ENCODE results near the gene PRSS22. TPM values are rescaled to one million over a fixed set of nuclear protein-coding genes. Genes with fewer than 3 reads are reported as not detected.

The PRSS22 gene
- total RNA-seq, 1 donor from 2014 or later: not detected

DNA sequence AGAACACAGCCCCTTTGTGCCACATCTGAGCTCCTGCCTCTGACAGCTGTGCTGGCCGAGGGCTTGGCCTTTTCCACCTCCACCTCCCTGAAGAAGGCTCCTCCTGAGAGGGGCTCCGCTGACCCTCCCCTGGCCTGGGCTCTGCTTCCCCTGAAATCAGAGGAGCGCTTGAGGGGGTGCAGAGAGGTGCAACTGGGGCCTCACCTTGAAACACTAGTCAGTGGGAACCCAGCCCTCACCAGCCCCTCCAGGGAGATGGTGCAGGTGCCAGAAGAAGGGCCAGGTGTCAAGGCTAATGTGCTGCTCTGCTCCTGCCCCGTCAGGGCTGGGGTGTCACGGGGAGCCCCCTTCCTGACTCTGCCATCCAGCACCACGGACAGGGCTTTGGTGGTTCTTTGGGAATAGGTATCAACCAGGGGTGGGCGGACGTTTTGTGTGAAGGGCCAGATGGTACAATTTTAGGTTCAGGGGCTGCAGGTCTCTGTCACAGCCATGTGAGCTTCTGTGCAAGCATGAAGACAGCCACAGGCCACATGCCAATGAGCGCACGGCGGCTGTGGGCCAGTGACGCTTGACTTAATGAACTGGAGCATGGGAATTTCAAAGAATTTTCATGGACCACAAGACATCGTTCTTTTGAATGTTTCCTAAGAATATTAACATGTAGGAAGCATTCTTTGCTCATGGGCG, 30.0 kb downstream of the PRSS22 start:
- no peak for DNase-seq

DNA sequence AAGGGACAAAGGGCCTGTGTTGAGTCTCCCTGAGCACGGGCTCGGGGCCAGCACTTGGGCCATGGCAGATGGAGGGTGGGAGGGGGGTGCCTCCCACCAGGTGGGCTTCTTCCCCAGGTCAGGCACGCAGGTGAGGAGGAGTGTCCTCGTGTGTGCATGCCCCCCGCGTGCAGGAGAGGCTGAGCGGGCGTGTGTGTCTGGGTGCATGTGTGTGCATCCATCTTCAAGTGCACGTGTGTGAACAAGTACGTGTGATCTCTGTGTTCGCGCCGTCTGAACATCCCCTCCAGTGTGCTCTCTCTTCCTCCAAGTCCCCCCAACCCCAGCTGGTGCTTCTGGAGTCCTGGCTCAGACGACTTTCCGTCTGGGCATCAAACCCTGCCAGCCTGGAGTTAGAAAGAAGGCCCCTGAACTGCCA, 30.6 kb downstream of the PRSS22 start:
- DNase-seq: no peak

DNA sequence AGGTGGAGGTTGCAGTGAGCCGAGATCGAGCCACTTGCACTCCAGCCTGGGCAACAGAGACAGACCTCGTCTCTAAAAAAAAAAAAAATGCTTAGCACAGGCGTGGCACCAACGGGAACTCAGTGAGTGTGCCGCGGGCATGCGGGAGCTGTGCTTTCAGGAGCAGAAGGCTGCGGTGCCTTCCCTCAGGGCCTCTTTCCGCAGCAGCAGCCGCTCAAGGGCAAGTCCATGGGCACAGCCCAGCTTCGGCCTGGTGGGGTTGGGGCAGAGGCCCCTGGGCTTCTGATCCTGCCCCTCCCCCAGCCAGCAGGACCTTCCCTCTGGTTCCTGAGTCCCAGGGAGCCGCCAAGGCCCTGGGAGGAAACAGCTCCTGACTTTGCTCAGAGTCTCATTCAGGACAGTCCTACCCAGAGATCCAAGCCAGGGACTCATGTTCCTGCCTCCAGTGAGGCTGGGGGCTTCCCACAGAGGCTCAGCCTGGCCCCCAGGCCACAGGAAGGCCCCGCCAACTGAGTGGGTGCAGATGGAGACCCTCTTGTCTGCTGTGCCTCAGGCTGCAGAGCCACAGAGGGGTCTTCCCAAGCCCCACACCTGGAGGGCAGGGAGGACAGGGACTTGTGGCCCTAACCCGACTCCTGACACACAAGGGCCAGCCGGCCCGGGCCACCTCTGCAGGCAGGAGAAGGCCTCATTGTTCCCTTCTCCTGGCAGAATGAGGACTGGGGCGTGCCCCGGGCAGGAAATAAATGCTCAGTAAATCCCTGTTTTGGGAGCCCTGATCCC, 31.2 kb downstream of the PRSS22 start:
- no peak for DNase-seq

DNA sequence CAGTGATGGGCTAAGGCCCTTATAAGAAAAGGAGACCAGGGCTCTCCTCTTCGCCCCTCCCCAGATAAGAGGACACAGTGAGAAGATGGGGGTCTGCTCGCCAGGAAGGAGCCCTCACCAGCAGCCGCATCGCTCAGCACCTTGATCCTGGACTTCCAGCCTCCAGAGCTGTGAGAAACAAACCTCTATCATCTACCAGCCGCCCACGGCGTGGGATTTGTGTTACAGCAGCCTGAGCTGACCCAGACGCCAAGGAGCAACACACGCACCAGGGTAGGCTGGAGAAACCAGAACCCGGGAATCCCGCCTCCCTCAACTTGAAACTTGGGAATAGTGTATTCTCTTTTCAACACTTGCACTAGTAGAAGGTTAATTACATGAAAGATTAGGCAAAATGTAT, 32.1 kb downstream of the PRSS22 start:
- no peak for DNase-seq

DNA sequence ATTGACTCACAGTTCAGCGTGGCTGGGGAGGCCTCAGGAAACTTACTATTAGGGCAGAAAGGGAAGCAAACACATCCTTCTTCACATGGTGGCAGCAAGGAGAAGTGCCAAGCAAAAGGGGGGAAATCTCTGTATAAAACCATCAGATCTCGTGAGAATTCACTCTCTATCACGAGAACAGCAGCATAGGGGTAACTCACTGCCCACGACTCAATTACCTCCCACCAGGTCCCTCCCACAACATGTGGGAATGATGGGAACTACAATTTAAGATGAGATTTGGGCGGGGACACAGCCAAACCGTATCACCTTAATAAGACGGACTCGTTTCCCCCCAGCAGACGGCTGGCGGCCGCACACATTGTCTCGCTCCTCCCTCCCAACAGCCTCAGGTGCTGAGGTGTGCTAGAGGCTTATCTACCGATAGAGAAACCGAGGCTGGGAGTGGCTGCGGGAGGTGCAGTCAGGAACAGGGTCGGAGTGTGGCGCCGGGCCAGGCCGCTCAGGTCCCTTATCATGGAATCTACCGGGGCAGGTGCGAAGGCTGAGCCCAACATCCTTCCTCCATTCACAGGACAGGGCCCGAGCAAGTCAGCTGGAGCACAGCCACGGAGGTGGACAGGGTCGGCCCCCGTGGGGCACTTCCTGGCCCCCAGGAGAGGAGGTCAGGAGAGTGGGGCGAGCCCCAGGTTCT, 32.8 kb downstream of the PRSS22 start:
- DNase-seq: no peak

DNA sequence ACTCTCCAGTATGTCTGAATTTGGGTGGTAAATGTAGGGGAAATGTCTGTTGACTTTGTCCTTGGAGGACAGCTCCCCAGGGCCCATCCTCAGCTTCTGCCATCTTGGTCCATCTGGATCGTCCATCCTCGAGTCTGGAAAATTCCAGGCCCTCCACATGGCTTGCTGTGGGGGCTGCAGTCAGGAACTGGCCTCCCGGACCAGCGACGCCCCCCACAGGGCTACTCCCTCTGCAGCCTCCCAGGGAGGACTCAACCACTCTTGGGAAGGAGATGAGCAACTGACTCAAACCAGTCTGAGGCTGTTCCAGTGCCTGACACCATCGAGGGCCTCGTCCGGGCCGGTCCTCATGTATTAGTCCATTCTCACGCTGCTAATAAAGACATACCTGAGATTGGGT, 33.3 kb downstream of the PRSS22 start:
- DNase-seq: no peak

DNA sequence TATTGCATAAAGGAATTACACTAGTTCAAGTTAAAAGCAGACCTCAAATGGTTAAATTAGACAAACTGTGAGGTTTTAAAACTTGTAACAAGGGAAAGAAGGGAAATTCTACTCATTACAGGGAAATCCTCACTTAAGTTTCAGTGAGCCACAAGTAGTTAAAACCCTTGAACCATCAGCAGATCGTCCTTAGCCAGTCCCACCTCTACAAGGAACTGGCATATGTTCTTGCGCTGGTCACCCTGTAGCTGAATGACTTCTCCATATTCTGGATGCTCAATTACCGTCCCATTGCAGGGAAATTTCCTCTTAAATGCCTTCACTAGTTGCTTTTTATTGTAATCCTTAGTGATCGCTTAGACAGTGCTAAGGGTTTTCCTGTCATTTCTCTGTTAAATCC, 35.5 kb downstream of the PRSS22 start:
- no peak for DNase-seq

DNA sequence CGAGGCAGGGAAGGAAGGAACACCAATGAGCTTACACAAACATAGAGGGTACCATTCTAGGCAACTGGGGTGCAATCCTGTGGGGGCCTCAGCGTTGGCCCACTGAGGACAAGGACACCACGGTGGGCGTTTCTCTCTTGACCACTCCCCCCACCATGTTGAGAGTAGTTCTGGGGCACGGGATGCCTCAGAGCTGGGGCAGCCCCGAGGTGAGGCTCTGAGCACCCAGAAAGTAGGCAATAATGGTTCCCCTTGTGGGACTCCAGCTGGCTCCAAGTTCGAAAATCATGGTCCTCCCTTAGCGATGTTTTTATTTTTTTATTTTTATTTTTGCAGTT, 35.8 kb downstream of the PRSS22 start:
- no peak for DNase-seq

DNA sequence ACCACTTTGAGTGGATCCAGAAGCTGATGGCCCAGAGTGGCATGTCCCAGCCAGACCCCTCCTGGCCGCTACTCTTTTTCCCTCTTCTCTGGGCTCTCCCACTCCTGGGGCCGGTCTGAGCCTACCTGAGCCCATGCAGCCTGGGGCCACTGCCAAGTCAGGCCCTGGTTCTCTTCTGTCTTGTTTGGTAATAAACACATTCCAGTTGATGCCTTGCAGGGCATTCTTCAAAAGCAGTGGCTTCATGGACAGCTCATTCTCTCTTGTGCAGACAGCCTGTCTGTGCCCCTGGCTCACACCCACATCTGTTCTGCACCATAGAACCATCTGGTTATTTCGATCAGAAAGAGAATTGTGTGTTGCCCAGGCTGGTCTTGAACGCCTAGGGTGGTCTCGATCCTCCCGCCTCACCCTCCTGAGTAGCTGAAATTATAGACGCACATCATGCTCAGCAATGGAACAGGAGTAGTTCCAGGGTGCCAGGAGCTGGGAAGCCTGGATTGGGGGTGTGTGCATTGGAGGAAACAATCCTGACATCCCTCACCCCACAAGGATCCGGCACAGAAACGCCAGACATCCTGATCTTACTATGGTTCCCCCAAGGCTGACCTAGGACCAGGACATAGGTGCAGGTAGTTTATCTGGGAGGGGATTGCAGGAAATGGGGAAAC, 36.3 kb downstream of the PRSS22 start:
- DNase-seq: no peak

DNA sequence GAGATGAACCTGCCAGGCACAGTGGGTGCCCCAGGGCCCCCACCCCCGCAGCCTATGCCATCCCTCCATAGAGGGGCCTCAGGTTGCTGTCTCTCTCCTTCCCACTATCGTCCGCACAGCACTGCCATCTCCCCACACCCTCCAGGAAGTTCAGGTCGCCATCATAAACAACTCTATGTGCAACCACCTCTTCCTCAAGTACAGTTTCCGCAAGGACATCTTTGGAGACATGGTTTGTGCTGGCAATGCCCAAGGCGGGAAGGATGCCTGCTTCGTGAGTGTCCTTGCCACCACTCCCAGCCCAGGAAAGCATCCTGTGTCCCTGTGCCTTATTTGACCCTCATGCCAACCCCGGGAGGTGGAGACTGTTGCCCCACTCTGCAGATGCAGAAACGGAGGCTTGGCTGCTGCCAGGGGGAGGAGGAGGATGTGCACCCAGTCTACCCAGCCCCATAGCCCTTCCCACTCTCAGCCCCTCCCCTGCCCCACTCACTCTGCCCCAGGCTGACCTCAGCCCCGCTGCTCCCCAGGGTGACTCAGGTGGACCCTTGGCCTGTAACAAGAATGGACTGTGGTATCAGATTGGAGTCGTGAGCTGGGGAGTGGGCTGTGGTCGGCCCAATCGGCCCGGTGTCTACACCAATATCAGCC, 37.0 kb downstream of the PRSS22 start:
- DNase-seq: no peak

DNA sequence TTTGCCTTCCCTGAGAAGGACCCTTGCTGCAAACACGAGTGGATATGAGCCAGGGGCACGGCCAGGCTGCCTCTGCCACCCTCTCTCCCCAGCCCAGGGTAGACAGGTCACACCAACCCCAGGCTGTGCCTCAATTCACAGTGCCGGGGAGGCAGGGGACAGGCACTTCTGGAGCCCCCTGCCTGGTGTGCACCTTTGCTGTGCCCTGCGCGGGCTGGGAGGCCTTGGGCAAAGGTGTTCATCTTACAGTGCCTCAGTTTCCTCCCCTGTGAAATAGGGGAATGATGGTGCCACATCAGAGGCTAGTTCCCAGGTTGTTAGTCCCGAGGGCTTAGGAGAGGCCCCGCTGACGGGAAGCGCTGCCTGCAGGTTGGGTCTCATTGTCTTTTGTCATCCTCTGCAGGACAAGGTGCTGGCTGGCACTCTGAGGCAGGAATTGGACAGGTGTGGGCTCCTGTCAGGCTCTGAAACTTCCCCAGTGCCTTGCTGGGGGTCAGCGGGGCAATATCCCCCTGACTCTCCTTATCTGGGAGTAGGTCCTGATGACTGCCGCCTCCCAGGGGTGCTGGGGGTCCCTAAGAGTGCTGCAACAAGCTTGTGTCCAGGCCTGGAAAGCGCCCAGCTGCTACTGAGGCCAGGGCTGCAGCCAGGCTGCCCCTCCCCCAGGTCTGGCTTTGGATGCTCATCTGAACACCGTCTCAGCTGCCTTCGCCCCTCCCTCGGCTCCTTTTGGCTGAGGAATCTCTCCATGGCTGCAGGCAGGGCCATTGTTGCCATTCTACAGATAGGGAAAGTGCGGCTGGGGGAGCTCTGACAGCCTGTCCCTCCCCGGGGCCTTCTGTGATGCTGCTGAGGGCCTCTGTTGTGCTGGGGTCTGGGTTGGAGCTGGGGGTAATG, 37.8 kb downstream of the PRSS22 start:
- no peak for DNase-seq

DNA sequence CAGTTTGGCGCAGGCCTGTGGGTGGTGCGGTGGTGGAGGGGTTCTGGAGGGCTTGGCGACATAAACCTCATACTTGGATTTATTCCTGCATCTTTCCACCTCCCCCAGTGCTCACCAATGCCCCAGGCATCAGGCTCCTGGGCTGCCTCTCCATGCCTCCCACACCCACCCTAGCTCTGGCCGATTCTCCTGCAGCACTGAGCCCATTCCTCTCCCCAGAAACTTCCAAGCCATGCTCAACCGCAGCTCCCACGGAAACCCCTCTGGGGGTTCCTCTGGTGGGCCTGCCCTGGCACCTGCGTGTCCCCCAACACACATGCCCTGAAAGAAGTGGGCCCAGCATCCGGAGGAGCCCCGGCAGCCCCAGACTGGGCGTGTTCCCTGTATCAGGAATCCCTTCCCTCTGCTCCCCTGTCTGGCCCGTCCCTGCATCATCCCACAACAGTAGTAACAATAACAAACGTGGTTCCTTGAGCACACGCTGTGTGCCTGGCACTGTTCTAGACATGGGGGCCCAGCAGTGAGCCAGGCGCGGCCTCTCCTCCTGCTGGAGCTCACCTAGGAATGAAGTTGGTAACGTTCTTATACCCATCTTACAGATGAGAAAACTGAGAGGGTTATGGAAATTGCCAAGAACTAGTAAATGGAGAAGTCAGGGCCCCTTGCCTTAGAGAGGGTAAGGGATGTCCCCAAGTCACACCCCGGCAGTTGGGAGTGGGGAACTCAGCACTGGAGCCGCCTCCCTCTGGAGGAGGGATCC, 38.6 kb downstream of the PRSS22 start:
- no peak for DNase-seq

DNA sequence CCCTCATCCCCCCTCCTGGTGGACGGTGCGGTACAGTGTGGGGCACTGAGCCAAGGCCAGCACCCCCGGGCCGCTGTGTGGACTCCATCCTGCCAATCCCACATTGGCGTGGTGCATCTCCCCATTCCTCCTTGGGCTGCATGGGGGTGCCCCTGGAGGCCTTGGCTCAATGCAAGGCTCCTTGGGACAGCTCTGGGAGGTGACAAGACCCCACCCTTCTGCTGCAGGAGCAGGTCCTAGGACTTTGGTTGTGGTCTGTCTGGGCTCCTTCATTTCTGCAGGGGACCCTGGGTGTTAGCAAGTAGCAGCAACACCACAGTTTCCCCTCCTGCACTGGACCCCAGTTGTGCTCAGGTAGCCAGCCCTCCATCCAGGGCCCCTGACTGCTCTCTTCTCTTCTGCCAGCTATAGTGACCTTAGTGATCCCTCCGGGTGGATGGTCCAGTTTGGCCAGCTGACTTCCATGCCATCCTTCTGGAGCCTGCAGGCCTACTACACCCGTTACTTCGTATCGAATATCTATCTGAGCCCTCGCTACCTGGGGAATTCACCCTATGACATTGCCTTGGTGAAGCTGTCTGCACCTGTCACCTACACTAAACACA, 39.6 kb downstream of the PRSS22 start:
- DNase-seq: no peak

DNA sequence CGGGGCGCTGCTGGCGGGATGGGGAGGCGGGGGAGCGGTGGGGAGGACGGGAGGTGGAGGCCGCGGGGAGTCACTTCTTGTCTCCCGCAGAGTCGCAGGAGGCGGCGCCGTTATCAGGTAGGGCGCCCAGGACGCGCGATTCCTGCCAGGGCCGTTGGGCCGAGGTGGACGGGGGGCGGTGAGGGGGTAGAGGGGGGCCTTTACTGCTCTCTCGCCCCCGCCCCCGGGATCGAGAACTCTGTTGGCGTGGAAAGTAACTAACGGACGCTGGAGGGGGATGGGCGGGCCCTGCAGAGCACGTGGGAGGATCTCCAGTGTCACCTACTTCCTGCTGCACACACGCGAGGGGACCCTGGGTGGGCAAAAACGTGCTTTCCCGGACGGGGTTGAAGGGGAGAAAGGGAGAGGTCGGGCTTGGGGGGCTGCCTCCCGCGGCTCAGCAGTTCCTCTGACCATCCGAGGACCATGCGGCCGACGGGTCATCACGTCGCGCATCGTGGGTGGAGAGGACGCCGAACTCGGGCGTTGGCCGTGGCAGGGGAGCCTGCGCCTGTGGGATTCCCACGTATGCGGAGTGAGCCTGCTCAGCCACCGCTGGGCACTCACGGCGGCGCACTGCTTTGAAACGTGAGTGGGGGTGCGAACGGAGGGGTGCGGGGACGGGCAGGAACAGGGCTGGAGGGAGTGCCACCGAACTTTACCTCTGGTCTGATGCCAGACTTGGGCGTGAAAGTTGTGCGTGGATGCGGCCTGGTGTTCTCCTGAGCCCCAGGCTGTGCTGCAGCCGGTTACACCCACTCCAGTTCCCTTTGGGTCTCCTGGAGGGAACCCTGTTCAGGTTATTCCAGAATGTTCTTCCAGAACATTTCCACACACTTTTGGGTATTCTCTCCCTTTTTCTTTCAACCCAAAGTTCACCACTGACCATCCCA, 40.4 kb downstream of the PRSS22 start:
- DNase-seq: no peak

DNA sequence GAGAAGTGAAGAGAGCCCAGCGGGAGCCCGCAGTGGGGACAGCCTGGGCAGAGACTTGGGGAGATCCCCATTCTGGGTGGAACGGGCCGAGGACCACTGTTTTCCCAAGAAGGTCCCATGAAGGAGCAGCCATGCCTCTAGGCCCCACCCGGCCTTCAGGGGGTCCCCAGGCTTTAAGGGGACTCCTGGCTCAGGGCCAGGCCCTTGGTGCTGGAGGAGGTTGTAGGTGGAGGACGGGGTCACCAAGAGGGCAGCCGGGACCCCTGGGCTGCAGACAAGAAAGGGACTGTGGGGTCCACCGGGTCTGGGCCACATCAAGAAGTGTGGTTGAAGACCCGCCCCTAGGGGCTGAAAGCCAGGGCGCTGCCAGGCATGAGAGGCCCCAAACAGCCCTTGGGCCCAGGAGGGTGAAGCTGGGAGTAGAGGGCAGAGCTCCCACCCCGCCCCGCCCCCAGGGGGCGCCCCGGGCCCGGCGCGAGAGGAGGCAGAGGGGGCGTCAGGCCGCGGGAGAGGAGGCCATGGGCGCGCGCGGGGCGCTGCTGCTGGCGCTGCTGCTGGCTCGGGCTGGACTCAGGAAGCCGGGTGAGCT, 41.1 kb downstream of the PRSS22 start, which contains the start of gene PRSS21:
Gene PRSS21, plus strand, starts transcription at position 487 of the 589 bp plus-strand sequence. Its CDS starts 32 bp downstream, at position 519.
- no peak for DNase-seq

DNA sequence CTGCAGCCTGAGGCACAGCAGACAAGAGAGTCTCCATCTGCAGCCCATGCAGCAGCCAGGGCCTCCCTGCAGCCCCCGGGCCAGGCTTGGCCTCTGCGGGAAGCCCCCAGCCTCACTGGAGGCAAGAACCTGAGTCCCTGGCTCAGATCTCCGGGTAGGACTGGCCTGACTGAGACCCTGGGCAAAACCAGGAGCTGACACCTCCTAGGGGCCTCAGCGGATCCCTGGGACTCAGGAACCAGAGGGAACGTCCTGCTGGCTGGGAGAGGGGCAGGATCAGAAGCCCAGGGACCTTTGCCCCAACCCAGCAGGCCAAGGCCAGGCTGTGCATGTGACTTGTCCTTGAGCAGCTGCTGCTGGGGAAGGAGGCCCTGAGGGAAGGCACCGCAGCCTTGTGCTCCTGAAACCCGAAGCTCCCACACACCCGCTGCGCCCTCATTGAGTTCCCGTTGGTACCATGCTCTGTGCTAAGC, 42.6 kb downstream of the PRSS22 start:
- DNase-seq: no peak

DNA sequence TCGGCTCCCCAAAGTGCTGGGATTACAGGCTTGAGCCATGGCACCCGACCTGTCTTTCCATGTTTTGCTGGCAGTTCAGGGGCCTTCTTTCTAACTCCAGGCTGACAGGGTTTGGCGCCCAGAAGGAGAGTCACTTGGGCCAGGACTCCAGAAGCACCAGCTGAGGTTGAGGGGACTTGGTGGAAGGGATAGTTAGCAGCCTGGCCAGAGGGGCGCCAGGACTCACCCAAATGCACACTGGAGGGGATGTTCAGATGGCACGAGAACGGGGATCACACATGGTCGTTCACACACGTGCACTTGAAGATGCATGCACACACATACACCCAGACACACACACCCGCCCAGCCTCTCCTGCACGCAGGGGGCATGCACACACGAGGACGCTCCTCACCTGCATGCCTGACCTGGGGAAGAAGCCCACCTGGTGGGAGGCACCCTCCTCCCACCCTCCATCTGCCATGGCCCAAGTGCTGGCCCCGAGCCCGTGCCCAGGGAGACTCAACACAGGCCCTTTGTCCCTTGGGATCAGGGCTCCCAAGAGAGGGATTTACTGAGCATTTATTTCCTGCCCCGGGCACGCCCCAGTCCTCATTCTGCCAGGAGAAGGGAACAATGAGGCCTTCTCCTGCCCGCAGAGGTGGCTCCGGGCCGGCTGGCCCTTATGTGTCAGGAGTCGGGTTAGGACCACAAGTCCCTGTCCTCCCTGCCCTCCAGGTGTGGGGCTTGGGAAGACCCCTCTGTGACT, 43.2 kb downstream of the PRSS22 start:
- DNase-seq: no peak

DNA sequence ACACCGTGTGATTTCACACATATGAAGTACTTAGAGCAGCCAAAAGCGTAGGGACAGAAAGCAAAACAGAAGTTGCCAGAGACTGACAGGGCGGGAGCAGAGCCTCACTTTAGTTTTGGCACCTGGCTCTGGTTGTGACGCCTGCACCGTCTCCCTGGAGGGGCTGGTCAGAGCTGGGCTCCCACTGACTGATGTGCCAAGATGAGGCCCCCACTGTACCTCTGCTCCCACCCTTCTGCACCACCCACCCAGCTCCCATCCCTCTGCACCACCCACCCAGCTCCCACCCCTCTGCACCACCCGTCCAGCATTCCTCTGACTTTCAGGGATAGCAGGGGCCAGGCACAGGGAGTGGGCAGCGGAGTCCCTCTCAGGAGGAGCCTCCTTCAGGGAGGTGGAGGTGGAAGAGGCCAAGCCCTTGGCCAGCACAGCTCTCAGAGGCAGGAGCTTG, 44.2 kb downstream of the PRSS22 start:
- DNase-seq: no peak

Measured in dermis blood vessel endothelial cell (primary cell).